Sigmoid colon (tissue), 4 donors: ENCODE measurements around the gene SZT2.

Experiments used
- CTCF ChIP-seq, 4 experiments: fragments of 450-650 bp in 3 of 4; fragments of 200-600 bp in 1 of 4; IDR thresholded peaks; one replicate each; pipeline ENCODE4 v1.5.1; 2016 to 2019; ENCODE audit warnings: antibody characterized with exemption in 4 of 4, mild to moderate bottlenecking in 3 of 4, moderate library complexity in 2 of 4
- EP300 ChIP-seq, 4 donors: sonication (generic); formaldehyde crosslinking; IDR thresholded peaks; one replicate each; pipeline ENCODE4 v1.6.1; 2017; ENCODE audit warnings: antibody characterized with exemption in 4 of 4
- POLR2A ChIP-seq, 2 donors: fragments of 450-650 bp; IDR thresholded peaks; one replicate each; pipeline ENCODE4 v1.6.1; 2016; ENCODE audit warnings: antibody characterized with exemption in 2 of 2, mild to moderate bottlenecking in 2 of 2, moderate library complexity in 2 of 2
- POLR2AphosphoS5 ChIP-seq, 4 donors: sonication (generic); formaldehyde crosslinking; IDR thresholded peaks; one replicate each; pipeline ENCODE4 v1.6.1; 2017; ENCODE audit warnings: antibody characterized with exemption in 4 of 4

GRCh38 chr1:43370564-43370963, 19.1 kb upstream of the SZT2 start:
- TF ChIP-seq CTCF (IDR thresholded peaks at IDR 0.05) = no peak
- no peak for TF ChIP-seq EP300 (IDR thresholded peaks at IDR 0.05)
- no peak for TF ChIP-seq POLR2AphosphoS5 (IDR thresholded peaks at IDR 0.05)
- no peak for TF ChIP-seq POLR2A (IDR thresholded peaks at IDR 0.05)
